Measurements from ENCODE around the gene RPL39L. TPM values are rescaled to one million over a fixed set of nuclear protein-coding genes. Genes with fewer than 3 reads are reported as not detected.
"Not testable (repeated sequence)": the region's sequence is repeated elsewhere in the genome, so short reads cannot be mapped to it uniquely, and the experiment has no call there.

RPL39L gene
- total RNA-seq, 2 donors from 2014 or later, result 2.6 to 11.6 TPM

GRCh38 chr3:187183903-187184302 lies 44.6 kb upstream of the RPL39L start:
- no peak for DNase-seq
- H3K4me1 ChIP-seq, result no peaks in the 10 kb centered on the region
- no peaks in the 10 kb centered on the region for H3K27me3 ChIP-seq
- H3K36me3 ChIP-seq, result no peaks in the 10 kb centered on the region
- H3K9me3 ChIP-seq, result no peaks in the 10 kb centered on the region
- H3K9ac ChIP-seq (ENCODE audit: low read depth in 2 of 2, low read length in 2 of 2), result no peak overlapping the region
- intact Hi-C loops (cut with DNase I), result no loop called here
- H3K4me3 ChIP-seq, result no peak overlapping the region
- no peak overlapping the region for H3K27ac ChIP-seq
- TF ChIP-seq, protein P1, sequence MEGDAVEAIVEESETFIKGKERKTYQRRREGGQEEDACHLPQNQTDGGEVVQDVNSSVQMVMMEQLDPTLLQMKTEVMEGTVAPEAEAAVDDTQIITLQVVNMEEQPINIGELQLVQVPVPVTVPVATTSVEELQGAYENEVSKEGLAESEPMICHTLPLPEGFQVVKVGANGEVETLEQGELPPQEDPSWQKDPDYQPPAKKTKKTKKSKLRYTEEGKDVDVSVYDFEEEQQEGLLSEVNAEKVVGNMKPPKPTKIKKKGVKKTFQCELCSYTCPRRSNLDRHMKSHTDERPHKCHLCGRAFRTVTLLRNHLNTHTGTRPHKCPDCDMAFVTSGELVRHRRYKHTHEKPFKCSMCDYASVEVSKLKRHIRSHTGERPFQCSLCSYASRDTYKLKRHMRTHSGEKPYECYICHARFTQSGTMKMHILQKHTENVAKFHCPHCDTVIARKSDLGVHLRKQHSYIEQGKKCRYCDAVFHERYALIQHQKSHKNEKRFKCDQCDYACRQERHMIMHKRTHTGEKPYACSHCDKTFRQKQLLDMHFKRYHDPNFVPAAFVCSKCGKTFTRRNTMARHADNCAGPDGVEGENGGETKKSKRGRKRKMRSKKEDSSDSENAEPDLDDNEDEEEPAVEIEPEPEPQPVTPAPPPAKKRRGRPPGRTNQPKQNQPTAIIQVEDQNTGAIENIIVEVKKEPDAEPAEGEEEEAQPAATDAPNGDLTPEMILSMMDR (IDR thresholded peaks at IDR 0.05), result no peak

GRCh38 chr3:187183210-187183862 lies 44.0 kb upstream of the RPL39L start:
- H3K9me3 ChIP-seq, result no peaks in the 10 kb centered on the region
- no peaks in the 10 kb centered on the region for H3K4me1 ChIP-seq
- no peak overlapping the region for H3K4me3 ChIP-seq
- no peak overlapping the region for H3K9ac ChIP-seq (ENCODE audit: low read depth in 2 of 2, low read length in 2 of 2)
- no peaks in the 10 kb centered on the region for H3K27me3 ChIP-seq
- DNase-seq, result no peak
- intact Hi-C loops (cut with DNase I), result no loop called here
- H3K27ac ChIP-seq, result no peak overlapping the region
- no peaks in the 10 kb centered on the region for H3K36me3 ChIP-seq
- TF ChIP-seq, protein P1 (IDR thresholded peaks at IDR 0.05), result no peak

DNA sequence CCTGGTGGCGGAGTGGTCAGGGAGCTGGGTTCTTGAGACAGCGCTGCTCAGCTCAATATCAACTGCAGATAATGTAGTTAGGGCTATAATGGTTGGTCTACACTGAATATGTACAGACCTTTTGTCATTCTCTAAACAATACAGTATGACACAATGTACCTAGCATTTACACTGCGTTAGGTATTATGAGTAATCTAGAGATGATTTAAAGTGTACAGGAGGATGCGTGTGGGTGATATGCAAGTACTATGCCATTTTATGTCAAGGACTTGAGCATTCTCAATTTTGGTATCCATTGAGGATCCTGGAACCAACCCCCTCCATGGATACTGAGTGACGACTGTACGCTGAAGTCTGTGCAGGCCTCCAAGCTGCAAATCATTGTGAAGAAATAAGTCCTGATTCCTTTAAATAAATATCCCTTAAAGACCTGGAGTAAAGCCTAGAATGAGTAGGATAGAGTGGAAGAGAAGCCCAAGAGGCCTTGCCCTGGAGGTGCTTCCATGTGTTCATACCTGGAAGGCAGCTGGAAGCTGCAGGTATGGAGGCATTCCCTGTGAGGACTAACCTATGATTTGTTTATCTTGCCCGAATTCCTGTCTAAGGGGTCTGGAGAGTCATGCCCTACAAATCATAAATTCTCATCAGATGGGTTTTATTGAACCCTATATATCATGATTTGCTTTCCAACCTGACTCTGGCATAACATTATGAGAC lies 42.3 kb upstream of the RPL39L start:
- no peaks in the 10 kb centered on the region for H3K27me3 ChIP-seq
- no peak overlapping the region for H3K4me3 ChIP-seq
- H3K9ac ChIP-seq (ENCODE audit: low read depth in 2 of 2, low read length in 2 of 2), result no peak overlapping the region
- no peaks in the 10 kb centered on the region for H3K9me3 ChIP-seq
- intact Hi-C loops (cut with DNase I), result no loop called here
- H3K4me1 ChIP-seq, result no peaks in the 10 kb centered on the region
- DNase-seq, result no peak
- H3K27ac ChIP-seq, result no peak overlapping the region
- no peaks in the 10 kb centered on the region for H3K36me3 ChIP-seq
- TF ChIP-seq, protein P1 (IDR thresholded peaks at IDR 0.05), result no peak

- Histone ChIP-seq H3K9ac (ENCODE audit: low read depth in 2 of 2, low read length in 2 of 2) (no peak overlapping the region), H3K27me3 (no peaks in the 10 kb centered on the region), H3K27ac (no peak overlapping the region), H3K36me3 (no peaks in the 10 kb centered on the region), H3K4me3 (no peak overlapping the region), H3K9me3 (no peaks in the 10 kb centered on the region), H3K4me1 (no peaks in the 10 kb centered on the region)
- intact Hi-C loops (cut with DNase I), result no loop called here
- DNase-seq, result no peak
- TF ChIP-seq, protein P1 (IDR thresholded peaks at IDR 0.05), result no peak
Observed at GRCh38 chr3:187172929-187173328, 33.6 kb upstream of the RPL39L start.

- H3K9me3 ChIP-seq; H3K4me3 ChIP-seq; intact Hi-C loops (cut with DNase I); H3K9ac ChIP-seq (ENCODE audit: low read depth in 2 of 2, low read length in 2 of 2); DNase-seq; H3K27me3 ChIP-seq; H3K4me1 ChIP-seq; H3K36me3 ChIP-seq; H3K27ac ChIP-seq: not testable (repeated sequence)
Observed at GRCh38 chr3:187170911-187171310, 31.6 kb upstream of the RPL39L start.

Measured in colonic mucosa (tissue), 4 donors.